ENCODE data around the gene DUSP11.
"Not testable (repeated sequence)": the region's sequence is repeated elsewhere in the genome, so short reads cannot be mapped to it uniquely, and the experiment has no call there.

Gene DUSP11

DNA sequence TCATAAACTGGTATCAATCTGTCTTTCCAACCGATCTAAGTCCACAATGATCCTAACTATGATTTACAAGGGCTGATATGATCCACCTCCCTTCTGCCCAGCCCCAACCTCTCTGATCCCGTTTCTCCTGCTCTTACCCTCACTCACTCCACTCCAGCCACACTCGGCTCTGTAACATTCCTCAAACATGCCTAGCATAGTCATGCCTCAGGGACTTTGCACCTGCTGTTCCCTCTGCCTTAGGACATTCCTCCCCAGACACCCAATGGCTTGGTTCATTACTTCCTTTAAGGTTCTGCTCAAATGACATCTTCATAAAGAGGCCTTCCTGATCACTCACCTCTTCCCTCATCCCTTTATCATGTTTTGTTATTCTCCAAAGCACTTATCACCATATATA, 9.2 kb downstream of the DUSP11 start:
- DNase-seq = no peak

DNA sequence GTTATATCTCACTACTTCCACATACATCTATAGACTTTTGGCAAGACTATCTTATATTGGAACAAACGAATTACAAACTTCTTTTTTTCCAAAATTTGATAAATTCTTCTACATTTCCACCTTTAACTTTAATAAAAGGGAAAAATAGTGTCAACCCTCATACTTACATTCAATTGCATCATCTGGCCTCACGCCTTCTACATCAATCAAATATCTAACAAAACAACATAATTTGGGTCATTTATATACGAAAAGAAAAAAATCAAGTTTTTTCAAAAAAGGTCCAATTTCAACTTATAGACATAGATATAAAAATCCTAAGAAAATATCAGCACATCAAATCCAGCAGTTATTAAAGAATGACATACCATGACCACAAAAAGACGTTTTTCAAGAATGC, 12.9 kb downstream of the DUSP11 start:
- DNase-seq = no peak

- no peak for DNase-seq
Measured at GRCh38 chr2:73766349-73766748, 13.6 kb downstream of the DUSP11 start.

DNA sequence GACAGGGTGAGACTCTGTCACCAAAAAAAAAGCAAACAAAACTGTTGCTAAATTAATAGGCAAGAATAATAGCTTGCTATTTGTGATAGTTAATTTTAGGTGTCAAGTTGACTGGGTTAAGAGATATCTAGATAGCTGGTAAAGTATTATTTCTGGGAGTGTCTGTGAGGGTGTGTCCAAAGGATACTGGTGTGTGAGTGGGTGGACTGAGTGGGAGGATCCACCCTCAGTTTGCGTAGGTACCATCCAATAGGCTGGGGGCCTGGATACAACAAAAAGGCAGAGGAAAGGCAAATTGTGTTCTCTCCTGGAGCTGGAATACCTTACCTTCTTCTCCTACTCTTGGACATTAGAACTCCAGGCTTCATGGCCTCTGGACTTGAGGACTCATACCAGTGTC, 15.0 kb downstream of the DUSP11 start:
- no peak for DNase-seq

DNA sequence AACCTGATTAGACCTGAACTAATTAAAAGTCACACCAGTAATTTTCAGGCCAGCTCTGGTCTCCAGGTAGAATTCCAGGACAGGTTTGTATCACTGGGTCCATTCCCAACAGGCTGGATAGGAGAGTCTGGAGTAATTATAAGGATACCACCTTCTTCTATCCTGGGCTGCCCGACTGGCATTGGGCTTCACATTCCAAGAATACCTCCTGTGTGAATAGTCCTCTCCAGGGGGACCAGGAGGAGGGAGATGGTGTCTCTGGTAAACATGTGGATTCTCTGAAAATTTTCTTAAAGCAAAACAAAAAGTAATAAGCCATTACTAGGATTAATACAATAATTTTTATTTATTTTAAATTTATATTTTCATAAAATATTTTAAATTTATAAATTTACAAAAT, 17.3 kb downstream of the DUSP11 start:
- no peak for DNase-seq

GRCh38 chr2:73759904-73760303, 20.0 kb downstream of the DUSP11 start:
- DNase-seq = no peak

GRCh38 chr2:73759285-73759764, 20.6 kb downstream of the DUSP11 start:
- DNase-seq = no peak

- DNase-seq = not testable (repeated sequence)
Measured at GRCh38 chr2:73754332-73754731, 25.6 kb downstream of the DUSP11 start.

GRCh38 chr2:73749314-73749713, 30.6 kb downstream of the DUSP11 start:
- no peak for DNase-seq

DNA sequence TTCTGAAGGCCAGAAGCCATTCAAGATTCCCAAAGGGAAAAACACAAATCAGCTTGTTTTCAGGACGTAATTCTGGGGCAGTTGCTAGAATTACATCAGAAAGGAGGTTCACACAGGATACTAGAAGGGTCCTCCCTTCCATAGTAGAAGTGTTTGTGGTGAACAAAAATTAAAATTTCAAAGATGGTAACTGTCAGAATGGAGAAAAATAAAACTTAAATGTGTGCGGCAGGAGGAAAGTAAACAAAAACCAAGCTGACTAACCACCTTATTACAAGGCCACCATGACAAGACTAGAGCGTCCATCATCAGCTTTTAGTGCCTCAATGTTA, 33.1 kb downstream of the DUSP11 start:
- DNase-seq = no peak

- DNase-seq = no peak
Measured at GRCh38 chr2:73746015-73746876, 33.7 kb downstream of the DUSP11 start.

GRCh38 chr2:73740767-73741166, 39.1 kb downstream of the DUSP11 start:
- DNase-seq = no peak

DNA sequence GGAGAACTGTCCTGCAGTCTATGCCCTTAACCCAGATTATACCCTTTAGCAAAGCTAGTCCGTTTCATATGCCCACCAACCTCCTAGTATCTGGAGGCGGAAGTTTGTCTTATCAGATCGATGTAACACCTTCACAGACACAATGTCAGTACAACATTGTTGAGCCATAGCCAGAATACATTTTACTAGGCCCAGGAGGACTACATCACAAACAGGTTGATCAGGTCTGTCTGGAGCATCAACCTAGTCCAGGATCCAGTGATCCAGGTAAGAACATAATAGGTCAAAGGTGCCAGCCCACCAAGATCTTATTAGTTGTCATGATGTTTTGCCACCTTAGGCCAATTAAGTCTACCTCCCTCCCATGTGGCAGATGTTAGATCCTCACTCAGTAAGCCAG, 40.8 kb downstream of the DUSP11 start:
- no peak for DNase-seq

DNA sequence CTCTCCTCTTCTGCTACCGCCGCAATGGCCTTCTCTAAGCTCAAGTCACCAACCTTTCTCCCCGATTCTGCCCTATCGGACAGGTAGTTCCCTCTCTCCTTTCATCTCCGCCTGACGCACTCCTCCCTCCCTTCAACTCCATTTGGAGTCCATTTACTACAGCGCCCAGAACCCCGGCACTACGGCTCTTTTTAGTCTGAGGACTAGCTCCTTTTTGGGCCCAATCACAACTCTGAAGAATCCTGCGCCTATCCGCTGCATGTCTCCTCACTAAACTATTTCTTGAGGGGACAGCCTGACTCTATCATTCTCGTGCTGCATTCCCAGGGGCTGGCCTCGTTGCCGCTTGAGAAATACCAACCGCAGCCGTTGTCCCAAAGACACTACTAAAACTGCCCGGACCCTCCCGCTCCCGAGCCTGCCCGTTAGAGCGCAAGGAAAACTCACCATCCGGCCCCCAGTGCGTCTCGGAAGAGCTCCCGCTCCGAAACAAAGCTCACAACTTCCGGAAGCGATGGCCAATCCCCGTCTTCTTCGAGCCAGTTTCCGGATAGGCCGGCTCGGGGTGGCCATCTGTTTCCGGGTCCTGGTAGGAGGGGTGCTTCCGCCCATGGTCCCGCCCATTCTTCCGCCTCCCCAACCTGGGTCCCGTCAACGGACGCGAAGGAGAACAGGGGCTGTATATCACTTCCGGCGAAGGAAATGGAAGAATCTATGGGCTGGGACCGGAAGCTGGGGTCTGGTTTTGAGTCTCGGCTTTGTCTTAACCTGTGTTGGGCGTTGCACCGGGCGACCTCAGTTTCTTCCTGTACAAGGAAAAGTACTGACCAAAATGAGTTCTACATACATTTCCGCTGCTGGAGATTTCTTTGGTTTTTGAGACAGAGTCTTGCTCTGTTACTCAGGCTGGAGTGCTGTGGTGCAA, 42.8 kb downstream of the DUSP11 start, which contains the start of gene TPRKB:
Gene TPRKB, minus strand, starts transcription at position 491 of the 925 bp plus-strand sequence. CDS start 2,776 bp downstream, outside the sequence.
- DNase-seq = peak; percentile 95

DNA sequence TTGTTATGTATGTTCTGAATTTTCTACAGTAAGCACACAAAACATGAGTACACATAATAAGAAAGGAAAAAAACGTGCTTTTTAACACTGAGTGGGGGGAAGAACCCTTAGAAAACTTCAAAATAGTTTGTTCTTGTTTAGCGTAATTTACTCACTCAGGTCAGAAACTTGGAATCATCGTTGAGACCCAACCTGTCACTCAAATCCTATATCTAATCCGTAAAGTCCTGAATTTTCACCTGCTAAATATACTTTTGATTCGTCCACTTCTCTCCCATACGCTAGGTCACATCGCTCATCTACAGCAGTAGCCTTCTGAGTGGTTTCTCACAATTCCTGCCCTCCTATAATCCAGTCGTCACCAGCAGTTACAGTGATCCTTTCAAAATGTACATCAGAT, 43.5 kb downstream of the DUSP11 start:
- no peak for DNase-seq

- no peak for DNase-seq
Measured at GRCh38 chr2:73730810-73731209, 49.1 kb downstream of the DUSP11 start.

DNA sequence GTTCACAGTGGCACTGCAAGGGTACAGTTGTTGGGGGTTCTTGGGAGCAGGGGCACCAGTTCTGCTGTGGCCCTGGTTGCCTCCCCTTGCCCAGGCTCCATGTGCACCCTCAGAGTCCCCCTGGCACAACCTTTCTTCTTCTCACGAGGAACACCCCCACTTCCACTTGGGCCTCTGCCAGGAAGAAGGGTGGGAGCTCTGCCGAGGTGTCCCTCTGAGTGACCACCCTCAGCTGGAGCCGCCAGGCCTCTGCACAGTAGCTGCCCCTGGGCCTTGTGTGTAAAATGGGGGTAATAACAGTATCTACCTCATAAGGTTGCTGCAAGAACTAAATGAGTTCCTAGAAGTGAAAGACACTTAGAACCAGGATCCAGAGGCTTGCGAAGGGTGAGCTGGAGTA, 51.2 kb downstream of the DUSP11 start:
- DNase-seq = no peak

GRCh38 chr2:73728043-73728442, 51.9 kb downstream of the DUSP11 start:
- no peak for DNase-seq

GRCh38 chr2:73726657-73727056, 53.2 kb downstream of the DUSP11 start:
- not testable (repeated sequence) for DNase-seq

DNA sequence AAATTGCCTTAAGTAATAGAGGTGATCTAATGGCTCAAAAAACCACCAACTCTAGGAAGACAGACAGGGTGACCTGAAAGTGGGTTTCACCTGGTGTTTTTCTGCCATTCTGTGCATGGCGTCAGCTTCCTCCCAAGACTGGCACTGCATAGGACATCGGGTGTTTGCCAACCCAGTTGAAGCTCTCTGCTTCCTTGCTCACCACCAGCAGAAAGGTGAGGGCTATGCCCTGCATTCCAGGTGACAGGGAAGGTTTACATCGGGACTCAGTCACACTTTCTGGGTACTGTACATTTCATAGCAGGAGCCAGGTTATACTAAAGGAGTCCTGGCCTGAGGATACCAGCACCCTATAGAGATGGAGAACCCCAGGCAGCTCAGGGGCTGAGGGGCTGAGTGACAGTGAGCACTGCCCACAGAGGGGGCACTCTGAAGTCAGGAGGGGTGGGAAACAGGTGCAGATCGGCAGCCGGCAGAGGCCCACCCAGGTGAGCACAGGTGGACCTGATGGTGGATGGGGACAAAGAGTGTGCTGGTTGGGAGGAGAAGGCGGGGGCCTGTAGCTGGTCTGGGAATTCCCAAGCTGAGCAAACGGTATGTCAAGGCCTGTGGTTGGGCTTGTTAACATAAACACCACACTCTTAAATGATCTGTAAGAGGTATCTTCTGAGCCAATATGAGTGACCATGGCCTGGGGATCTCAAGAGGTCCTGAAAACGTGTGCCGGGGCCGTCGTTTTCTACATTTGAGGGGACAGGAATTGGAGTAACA, 60.9 kb downstream of the DUSP11 start:
- DNase-seq = no peak

DNA sequence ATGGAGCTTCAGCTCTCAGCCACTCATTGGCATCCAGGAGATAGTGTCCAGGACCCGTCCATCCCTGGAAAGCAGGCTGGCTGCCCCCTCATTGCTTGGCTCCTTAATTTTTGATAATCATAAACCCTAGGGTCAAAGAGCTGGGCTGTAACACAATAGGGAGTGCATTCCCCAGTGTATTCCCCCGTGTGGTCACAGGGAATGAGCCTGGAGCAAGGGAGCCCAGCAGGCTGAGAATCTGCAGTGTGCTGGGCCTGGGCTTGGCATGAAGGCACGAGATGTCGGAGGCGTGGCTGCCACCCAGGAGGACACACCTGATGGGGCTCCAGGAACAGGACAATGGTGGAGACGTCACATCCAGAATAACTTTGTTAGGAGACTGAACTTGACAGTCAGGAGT, 61.5 kb downstream of the DUSP11 start:
- DNase-seq = no peak

DNA sequence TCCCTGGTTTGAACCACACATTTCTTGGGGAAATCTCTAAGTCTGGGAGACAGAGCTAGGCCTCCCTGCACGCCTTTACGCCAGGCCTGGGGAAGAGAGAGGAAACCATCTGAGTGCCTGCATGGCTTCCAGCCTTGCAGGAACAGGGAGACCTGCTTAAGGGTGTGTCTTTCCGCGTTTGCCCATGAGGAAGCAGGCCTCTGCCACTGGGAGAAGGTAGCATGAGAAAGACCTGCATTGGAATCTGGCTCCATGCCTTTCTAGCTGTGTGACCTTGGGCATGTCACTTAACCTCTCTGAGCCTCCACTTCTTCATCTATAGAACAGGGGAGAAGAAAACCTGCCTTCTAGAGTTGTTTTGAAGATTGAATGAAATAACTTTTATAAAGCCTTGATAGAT, 62.2 kb downstream of the DUSP11 start:
- not testable (repeated sequence) for DNase-seq

- DNase-seq = no peak
Measured at GRCh38 chr2:73717251-73717606, 62.7 kb downstream of the DUSP11 start.

Measured in NCI-H2107 (cell line).